22Rv1 (cell line): ENCODE measurements around the gene TRIOBP.

Experiments used
- CTCF ChIP-seq: fragments of 450-650 bp; IDR thresholded peaks from 2 replicates; pipeline ENCODE4 v1.5.1; 2017; ENCODE audit warnings: mild to moderate bottlenecking
- ZFX ChIP-seq: fragments of 450-650 bp; IDR thresholded peaks from 2 replicates; pipeline ENCODE4 v1.6.1; 2017; ENCODE audit warnings: antibody characterized with exemption, borderline replicate concordance

GRCh38 chr22:37650463-37651136 is 46.2 kb upstream of the TRIOBP start:
- no peak for TF ChIP-seq CTCF
- TF ChIP-seq ZFX, result no peak
